H1 (cell line): ENCODE measurements around the gene DOCK3. TPM values are rescaled to one million over a fixed set of nuclear protein-coding genes. Genes with fewer than 3 reads are reported as not detected.

Source experiments
- CTCF ChIA-PET: fragments of 300-600 bp; sonication (Branson Sonifier 250); formaldehyde crosslinking; loops from one replicate; lab custom pipeline; 2021; ENCODE audit not compliant: partially characterized antibody; lab: Charles Lee
- POLR2A ChIA-PET: fragments of 300-600 bp; sonication (Branson Sonifier 250); formaldehyde crosslinking; loops from one replicate; lab custom pipeline; 2021; ENCODE audit warnings: inconsistent platforms; ENCODE audit not compliant: partially characterized antibody; lab: Charles Lee
- DNase-seq, 2 experiments: peaks; one replicate each; pipeline versions ENCODE4 v3.0.0 to v3.0.0-alpha.2; 2010 to 2022; ENCODE audit warnings: low spot score in 2 of 2, low read depth in 1 of 2, mixed read lengths in 1 of 2
- FAIRE-seq: peaks from 2 replicates; lab custom pipeline; 2011; peaks lifted over from hg19 to GRCh38; lab: Jason Lieb, UNC
- H2AFZ ChIP-seq: 2 replicates; pipeline ENCODE4 v1.8.1; 2012; ENCODE audit warnings: low read length, inconsistent platforms
- H2AK5ac ChIP-seq: 2 replicates; pipeline ENCODE4 v1.6.1; 2013; ENCODE audit warnings: low read depth, low read length
- H2BK120ac ChIP-seq: replicated peaks from 2 replicates; pipeline ENCODE3; 2013; ENCODE audit warnings: low read depth, low read length, inconsistent platforms
- H2BK12ac ChIP-seq: 2 replicates; pipeline ENCODE4 v1.6.1; 2013; ENCODE audit warnings: low read depth, low read length
- H2BK15ac ChIP-seq: 2 replicates; pipeline ENCODE4 v1.6.1; 2013; ENCODE audit warnings: low read length
- H2BK20ac ChIP-seq: 2 replicates; pipeline ENCODE4 v1.6.1; 2013; ENCODE audit warnings: low read length
- H2BK5ac ChIP-seq: 2 replicates; pipeline ENCODE4 v1.6.1; 2013; ENCODE audit warnings: low read depth, low read length
- H3K14ac ChIP-seq: 2 replicates; pipeline ENCODE4 v1.6.1; 2013; ENCODE audit warnings: inconsistent platforms; ENCODE audit not compliant: insufficient read length
- H3K18ac ChIP-seq: 2 replicates; pipeline ENCODE4 v1.6.1; 2013; ENCODE audit warnings: low read length; ENCODE audit errors: extremely low read depth
- H3K23ac ChIP-seq: 2 replicates; pipeline ENCODE4 v1.6.1; 2013; ENCODE audit warnings: inconsistent platforms; ENCODE audit not compliant: insufficient read length
- H3K23me2 ChIP-seq: 2 replicates; pipeline ENCODE4 v1.6.1; 2013; ENCODE audit warnings: low read depth, low read length
- H3K27ac ChIP-seq: 2 replicates; pipeline ENCODE4 v1.6.1; 2011; ENCODE audit warnings: low read depth, low read length, inconsistent platforms
- H3K27me3 ChIP-seq, 4 experiments: replicated peaks in 1 of 4; 1 replicate in 1 of 4; 2 replicates in 3 of 4; pipeline versions ENCODE4 v1.6.1 to v1.8.1; 2011 to 2013; ENCODE audit warnings: low read length in 3 of 4, mild to moderate bottlenecking in 3 of 4, inconsistent platforms in 2 of 4, mixed read lengths in 2 of 4, moderate library complexity in 1 of 4; ENCODE audit not compliant: control insufficient read depth in 3 of 4, insufficient read depth in 3 of 4; ENCODE audit errors: extremely low read depth in 1 of 4
- H3K36me3 ChIP-seq, 4 experiments: 2 replicates each; pipeline versions ENCODE4 v1.6.1 to v1.8.1; 2011 to 2013; ENCODE audit warnings: mild to moderate bottlenecking in 4 of 4, low read length in 3 of 4, moderate library complexity in 2 of 4, control low read depth in 1 of 4, inconsistent platforms in 1 of 4; ENCODE audit not compliant: insufficient read depth in 4 of 4, control insufficient read depth in 2 of 4
- H3K4ac ChIP-seq: replicated peaks from 2 replicates; pipeline ENCODE3; 2013; ENCODE audit warnings: low read length, low read depth, mixed read lengths, inconsistent platforms; ENCODE audit not compliant: insufficient read length
- H3K4me1 ChIP-seq, 4 experiments: replicated peaks in 1 of 4; 1 replicate in 1 of 4; 2 replicates in 3 of 4; pipeline versions ENCODE4 v1.6.1 to v1.8.1; 2011 to 2013; ENCODE audit warnings: low read length in 3 of 4, inconsistent platforms in 2 of 4, mixed read lengths in 1 of 4; ENCODE audit not compliant: insufficient read depth in 4 of 4, control insufficient read depth in 3 of 4
- H3K4me2 ChIP-seq, 2 experiments: 2 replicates each; pipeline versions ENCODE4 v1.6.1 to v1.8.1; 2011 to 2013; ENCODE audit warnings: low read depth in 2 of 2, low read length in 2 of 2, control low read depth in 1 of 2, inconsistent platforms in 1 of 2, mild to moderate bottlenecking in 1 of 2; ENCODE audit not compliant: insufficient read depth in 1 of 2
- H3K4me3 ChIP-seq, 4 experiments: fragments of 200-600, 300-600 bp in 1 of 4; sonication (generic), shearing (Covaris generic), sonication (Bioruptor Twin) in 1 of 4; 2 replicates each; pipeline versions ENCODE4 v1.5.1 to v1.8.1; 2011 to 2016; ENCODE audit warnings: low read length in 4 of 4, low read depth in 3 of 4, control low read depth in 2 of 4, inconsistent platforms in 2 of 4, mild to moderate bottlenecking in 2 of 4, mixed read lengths in 1 of 4, moderate library complexity in 1 of 4; ENCODE audit not compliant: insufficient read depth in 2 of 4; ENCODE audit errors: extremely low read depth in 1 of 4
- H3K56ac ChIP-seq: replicated peaks from 2 replicates; pipeline ENCODE3; 2013; ENCODE audit warnings: low read depth, mild to moderate bottlenecking, mixed read lengths, low read length, inconsistent platforms; ENCODE audit not compliant: insufficient read length
- H3K79me1 ChIP-seq: 2 replicates; pipeline ENCODE4 v1.6.1; 2013; ENCODE audit warnings: low read depth, low read length, control low read depth
- H3K79me2 ChIP-seq, 2 experiments: 2 replicates each; pipeline versions ENCODE4 v1.6.1 to v1.8.1; 2012 to 2013; ENCODE audit warnings: low read length in 2 of 2, mild to moderate bottlenecking in 2 of 2, inconsistent platforms in 1 of 2; ENCODE audit not compliant: insufficient read depth in 2 of 2, control insufficient read depth in 1 of 2
- H3K9ac ChIP-seq, 4 experiments: replicated peaks in 1 of 4; 1 replicate in 1 of 4; 2 replicates in 3 of 4; pipeline versions ENCODE4 v1.6.1 to v1.8.1; 2011 to 2013; ENCODE audit warnings: low read depth in 3 of 4, low read length in 3 of 4, control low read depth in 2 of 4, mild to moderate bottlenecking in 2 of 4, moderate library complexity in 2 of 4, inconsistent platforms in 1 of 4; ENCODE audit errors: extremely low read depth in 1 of 4
- H3K9me3 ChIP-seq, 2 experiments: 2 replicates each; pipeline versions ENCODE4 v1.6.1 to v1.8.1; 2012 to 2013; ENCODE audit warnings: mild to moderate bottlenecking in 2 of 2, moderate library complexity in 2 of 2, control low read depth in 1 of 2, inconsistent platforms in 1 of 2, low read depth in 1 of 2, low read length in 1 of 2, mixed read lengths in 1 of 2; ENCODE audit not compliant: insufficient read depth in 2 of 2
- H4K20me1 ChIP-seq, 2 experiments: replicated peaks in 1 of 2; 2 replicates each; pipeline versions ENCODE3 to v1.8.1; 2011 to 2013; ENCODE audit warnings: inconsistent platforms in 2 of 2, low read length in 2 of 2, mild to moderate bottlenecking in 1 of 2; ENCODE audit not compliant: insufficient read depth in 2 of 2, control insufficient read depth in 1 of 2
- H4K5ac ChIP-seq: 2 replicates; pipeline ENCODE4 v1.6.1; 2013; ENCODE audit warnings: low read length, low read depth, mixed read lengths, inconsistent platforms; ENCODE audit not compliant: insufficient read length
- H4K8ac ChIP-seq: 2 replicates; pipeline ENCODE4 v1.8.0; 2013; ENCODE audit warnings: mild to moderate bottlenecking, moderate library complexity, low read length, inconsistent platforms; ENCODE audit not compliant: insufficient read depth; ENCODE audit errors: extremely low read depth
- H4K91ac ChIP-seq: replicated peaks from 2 replicates; pipeline ENCODE3; 2013; ENCODE audit warnings: low read length, mixed read lengths, inconsistent platforms; ENCODE audit not compliant: insufficient read length
- ASH2L ChIP-seq: fragments of 200-600, 300-600 bp; sonication (generic); IDR thresholded peaks from one replicate; pipeline ENCODE4 v1.7.1; 2017; ENCODE audit warnings: low read length
- ATF3 ChIP-seq: IDR thresholded peaks from 2 replicates; pipeline ENCODE4 v1.6.1; 2011; ENCODE audit warnings: low read depth, mild to moderate bottlenecking, low read length; ENCODE audit not compliant: insufficient read depth
- BRCA1 ChIP-seq: IDR thresholded peaks from 2 replicates; pipeline ENCODE4 v1.6.1; 2012; ENCODE audit warnings: low read depth, low read length, improper control_type of control experiment
- CTCF ChIP-seq, 3 experiments: IDR thresholded peaks; 1 replicate in 2 of 3; 2 replicates in 1 of 3; pipeline versions ENCODE4 v1.5.1 to v1.6.1; 2011; ENCODE audit warnings: low read length in 3 of 3, mild to moderate bottlenecking in 3 of 3, inconsistent platforms in 2 of 3, low read depth in 1 of 3, moderate library complexity in 1 of 3; ENCODE audit not compliant: insufficient read depth in 1 of 3; ENCODE audit errors: control extremely low read depth in 1 of 3
- HDAC2 ChIP-seq, 2 experiments: fragments of 300-600 bp in 1 of 2; sonication (generic) in 1 of 2; IDR thresholded peaks; 2 replicates each; pipeline ENCODE4 v1.6.1; 2011 to 2012; ENCODE audit warnings: low read depth in 2 of 2, low read length in 2 of 2, mild to moderate bottlenecking in 2 of 2, moderate library complexity in 2 of 2, borderline replicate concordance in 1 of 2, inconsistent platforms in 1 of 2
- SIN3A ChIP-seq, 2 experiments: IDR thresholded peaks in 1 of 2; conservative IDR thresholded peaks in 1 of 2; 2 replicates each; pipeline ENCODE4 v1.6.1; 2011 to 2012; ENCODE audit warnings: low read length in 2 of 2, improper control_type of control experiment in 1 of 2, low read depth in 1 of 2, mild to moderate bottlenecking in 1 of 2
- SIX5 ChIP-seq: IDR thresholded peaks from 2 replicates; pipeline ENCODE4 v1.6.1; 2011; ENCODE audit warnings: mild to moderate bottlenecking, low read depth, low read length
- WGBS, 2 experiments: shearing (Covaris generic) in 1 of 2; methylation state at CpG; one replicate each; pipeline versions ENCODE4 v1.1.6 to v1.1.7; 2013 to 2015; ENCODE audit warnings: low lambda C conversion rate in 2 of 2, mixed read lengths in 2 of 2, inconsistent platforms in 1 of 2, low coverage in 1 of 2, missing lambda C conversion rate in 1 of 2; ENCODE audit not compliant: insufficient replicate concordance in 2 of 2, insufficient coverage in 1 of 2, insufficient read length in 1 of 2; ENCODE audit errors: extremely low coverage in 1 of 2, missing lambda C conversion rate in 1 of 2; 5-methylcytosine and 5-hydroxymethylcytosine counted together
- polyA plus RNA-seq, 7 experiments: library from polyadenylated mRNA; depleted of rRNA in 3 of 7; stranded (reverse) in 5 of 7; unstranded in 2 of 7; fragments of >200 nt in 5 of 7; fragments of 200-250 nt in 2 of 7; gene quantifications; 1 replicate in 5 of 7; 2 replicates in 1 of 7; 4 replicates in 1 of 7; pipeline versions ENCODE4 v1.2.1 to v1.2.3, GENCODE V29; 2011 to 2013; ENCODE audit warnings: missing spikeins in 2 of 7, mixed read lengths in 2 of 7
- total RNA-seq: library from RNA; stranded (reverse); fragmentation: NEBNext Ultra II Directional; extraction: Animal tissue kit (Norgen Biotek cat#: 25700); gene quantifications from 2 replicates; pipeline ENCODE4 v1.2.1, GENCODE V29; 2021

Gene DOCK3
- total and polyA plus RNA-seq, 2 of the 8 experiments (the other 6 are each of a cell fraction or from before 2014, with no cell fraction given): 2.7 to 5.0 TPM

GRCh38 chr3:50817756-50818529 lies 143.2 kb downstream of the DOCK3 start:
- Histone ChIP-seq H3K4ac (peak overlapping the region; percentile 40), H2BK20ac (peak overlapping the region; percentile 62; the same call in 1 of the 2 replicates), H3K79me1 (no peaks in the 10 kb centered on the region), H3K23ac (no peak overlapping the region), H3K79me2 (no peaks in the 10 kb centered on the region), H2BK120ac (peak overlapping the region; percentile 90), H3K27ac (peak overlapping the region; percentile 66), H2AFZ (no peak overlapping the region), H3K14ac (no peak overlapping the region), H3K18ac (peak overlapping the region; percentile 78), H3K9ac (peak overlapping the region in 2 of 4 experiments; percentile 34 to 36; a peak in 2 of 7 replicates), H2BK15ac (0 out of 2 replicates have a peak overlapping the region, but pooled peaks have one; percentile 6), H3K23me2 (no peaks in the 10 kb centered on the region; the same call in 1 of the 2 replicates), H3K36me3 (no peaks in the 10 kb centered on the region; a peak in 1 of 8 replicates), H3K56ac (peak overlapping the region; percentile 74), H4K8ac (no peak overlapping the region), H3K27me3 (no peaks in the 10 kb centered on the region), H2AK5ac (no peak overlapping the region), H4K5ac (peak overlapping the region; percentile 75), H4K91ac (peak overlapping the region; percentile 90), H4K20me1 (no peaks in the 10 kb centered on the region), H3K4me2 (peak overlapping the region; percentile 56 to 65), H2BK5ac (peak overlapping the region; percentile 94), H3K4me3 (peak overlapping the region in 2 of 4 experiments; percentile 1 to 32; a peak in 4 of 8 replicates), H3K4me1 (peaks cover 10 to 26% (median 21%) of the 10 kb centered on the region in 4 experiments; a peak in 5 of 7 replicates), H3K9me3 (no peaks in the 10 kb centered on the region), H2BK12ac (peak overlapping the region; percentile 77)
- DNase-seq: peak in 1 of 2 experiments; percentile 57
- 7% methylated on average over 3 of the region's 3 CpGs; no CpG with 5 or more reads in 1 of the 2 experiments for WGBS, 2 experiments
- CTCF ChIA-PET: interaction anchor here (0.7 to 1.1 kb wide), 2 partner anchors 44 to 446 kb away, joined by 3 to 4 read pairs; no protein-coding TSS in a partner anchor
- POLR2A ChIA-PET: interaction anchor here (1.1 to 1.3 kb wide), 2 partner anchors 12 to 27 kb away, joined by 3 to 7 read pairs; no protein-coding TSS in a partner anchor
- peak; percentile 94 for FAIRE-seq
- TF ChIP-seq ASH2L (no peak), ATF3 (no peak), SIN3A (conservative IDR thresholded peaks at IDR 0.05 in 1 of 2, IDR thresholded peaks at IDR 0.05 in 1 of 2; ENCODE audit: low read depth in 1 of 2, low read length in 2 of 2) (no peak), SIX5 (no peak), BRCA1 (peak; percentile 77), HDAC2 (IDR thresholded peaks at IDR 0.05; ENCODE audit: borderline replicate concordance in 1 of 2, low read depth in 2 of 2, low read length in 2 of 2) (0 out of 4 replicates have a peak, but pooled peaks of 1 of the 2 experiments have one; percentile 41), CTCF (IDR thresholded peaks at IDR 0.05; ENCODE audit: control extremely low read depth in 1 of 3, insufficient read depth in 1 of 3, low read depth in 1 of 3, low read length in 3 of 3) (no peak)
